ENCODE data around the gene PSEN1.
A peak's percentile ranks its signal among the peaks of the same experiment; 100 is the strongest.

Gene PSEN1

GRCh38 chr14:73242357-73242901 is 106.1 kb downstream of the PSEN1 start:
- no peak for DNase-seq

- no peak for DNase-seq
These were observed 107.0 kb downstream of the PSEN1 start for GRCh38 chr14:73243341-73243740.

- DNase-seq: no peak
These were observed 107.4 kb downstream of the PSEN1 start for GRCh38 chr14:73243748-73244147.

GRCh38 chr14:73244541-73245290 is 108.4 kb downstream of the PSEN1 start:
- no peak for DNase-seq

- DNase-seq: peak; percentile 44
These were observed 109.4 kb downstream of the PSEN1 start for GRCh38 chr14:73245480-73246325.

- no peak for DNase-seq
These were observed 110.3 kb downstream of the PSEN1 start for GRCh38 chr14:73246387-73247150.

- DNase-seq: no peak
These were observed 112.0 kb downstream of the PSEN1 start for GRCh38 chr14:73248108-73248868.

GRCh38 chr14:73249108-73249507 is 112.8 kb downstream of the PSEN1 start:
- DNase-seq: no peak

- no peak for DNase-seq
These were observed 113.4 kb downstream of the PSEN1 start for GRCh38 chr14:73249564-73250316.

GRCh38 chr14:73250317-73250713 is 114.0 kb downstream of the PSEN1 start:
- no peak for DNase-seq

GRCh38 chr14:73250781-73251500 is 114.6 kb downstream of the PSEN1 start:
- DNase-seq: no peak

- no peak for DNase-seq
These were observed 115.4 kb downstream of the PSEN1 start for GRCh38 chr14:73251516-73252215.

- DNase-seq: no peak
These were observed 116.4 kb downstream of the PSEN1 start for GRCh38 chr14:73252491-73253322.

- no peak for DNase-seq
These were observed 117.0 kb downstream of the PSEN1 start for GRCh38 chr14:73253323-73253610.

- DNase-seq: no peak
These were observed 117.4 kb downstream of the PSEN1 start for GRCh38 chr14:73253721-73254120.

GRCh38 chr14:73254247-73255004 is 118.1 kb downstream of the PSEN1 start:
- DNase-seq: no peak

- no peak for DNase-seq
These were observed 118.7 kb downstream of the PSEN1 start for GRCh38 chr14:73255005-73255400.

GRCh38 chr14:73255693-73256225 is 119.5 kb downstream of the PSEN1 start:
- DNase-seq: no peak

All from stimulated activated CD4-positive, alpha-beta T cell treated with anti-CD3 and anti-CD28 coated beads, Interleukin-4, amount 100 ng/mL, for 24 hours (primary cell).